ENCODE measurements around the gene MBD3L5. TPM values are rescaled to one million over a fixed set of nuclear protein-coding genes. Genes with fewer than 3 reads are reported as not detected.
"Not testable (repeated sequence)": the region's sequence is repeated elsewhere in the genome, so short reads cannot be mapped to it uniquely, and the experiment has no call there.

Gene MBD3L5
- total and polyA plus RNA-seq, 4 donors = not detected

DNA sequence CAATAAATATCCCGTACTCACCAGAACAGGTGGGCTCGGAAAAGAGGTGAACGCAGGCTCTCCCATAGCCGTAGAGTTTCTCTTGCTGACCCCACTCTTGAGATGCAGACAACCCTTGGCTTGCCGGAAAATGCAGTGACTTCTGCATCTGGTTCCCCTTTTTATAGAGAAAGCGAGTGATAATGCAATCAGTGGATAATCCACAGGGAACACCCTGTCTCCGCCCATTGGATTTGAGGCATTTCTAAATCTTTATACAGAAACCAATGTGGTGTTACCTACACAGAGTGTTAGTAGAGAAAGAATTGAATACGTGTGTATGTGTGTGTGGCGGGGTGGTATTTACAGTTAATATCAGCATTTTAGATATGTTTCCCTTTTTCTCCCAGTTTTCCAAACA, 9.7 kb downstream of the MBD3L5 start, which contains the start of gene MBD3L4:
TSS of gene MBD3L4 (minus strand) at position 101 of the 400 bp plus-strand sequence. CDS start at position 66, 35 bp downstream.
- not testable (repeated sequence) for H3K27me3 ChIP-seq (ENCODE audit: control insufficient read depth in 4 of 4, insufficient read depth in 4 of 4, low read length in 3 of 4); H3K4me3 ChIP-seq (ENCODE audit: low read depth in 1 of 3, low read length in 3 of 3); H3K36me3 ChIP-seq (ENCODE audit: control insufficient read depth in 4 of 4, insufficient read depth in 3 of 4, low read depth in 1 of 4, low read length in 3 of 4); DNase-seq (ENCODE audit: low spot score); H3K4me1 ChIP-seq (ENCODE audit: control insufficient read depth in 4 of 4, insufficient read depth in 4 of 4, low read length in 3 of 4); H3K9me3 ChIP-seq (ENCODE audit: control insufficient read depth in 4 of 4, low read length in 3 of 4); H3K27ac ChIP-seq (ENCODE audit: low read depth in 1 of 2, low read length in 2 of 2); H3K9ac ChIP-seq (ENCODE audit: low read depth in 1 of 2, low read length in 2 of 2)
- WGBS = no CpG with 5 or more reads among the region's 9 CpGs

DNA sequence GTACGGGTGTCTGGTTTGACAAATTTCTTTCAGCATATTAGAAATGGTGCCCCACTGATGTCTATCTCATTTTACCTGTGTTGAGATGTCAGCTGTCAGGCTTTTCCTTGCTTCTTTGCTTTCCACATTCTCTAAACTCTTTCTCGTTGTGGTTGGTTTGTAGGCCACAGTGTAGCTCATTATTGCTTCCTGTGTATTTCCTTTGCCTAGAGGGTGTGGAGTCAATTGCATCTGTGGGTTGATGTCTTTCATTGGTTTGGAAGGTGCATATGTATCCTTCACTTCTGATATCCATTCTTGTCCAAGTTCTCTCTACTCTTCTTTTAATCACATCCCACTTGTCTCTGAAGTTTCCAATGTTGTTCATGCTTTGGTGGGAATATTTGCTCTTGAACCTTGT, 11.2 kb downstream of the MBD3L5 start:
- not testable (repeated sequence) for H3K27ac ChIP-seq (ENCODE audit: low read depth in 1 of 2, low read length in 2 of 2); H3K4me1 ChIP-seq (ENCODE audit: control insufficient read depth in 4 of 4, insufficient read depth in 4 of 4, low read length in 3 of 4); DNase-seq (ENCODE audit: low spot score); H3K9me3 ChIP-seq (ENCODE audit: control insufficient read depth in 4 of 4, low read length in 3 of 4); H3K4me3 ChIP-seq (ENCODE audit: low read depth in 1 of 3, low read length in 3 of 3); H3K9ac ChIP-seq (ENCODE audit: low read depth in 1 of 2, low read length in 2 of 2); H3K36me3 ChIP-seq (ENCODE audit: control insufficient read depth in 4 of 4, insufficient read depth in 3 of 4, low read depth in 1 of 4, low read length in 3 of 4); H3K27me3 ChIP-seq (ENCODE audit: control insufficient read depth in 4 of 4, insufficient read depth in 4 of 4, low read length in 3 of 4)
- no CpG with 5 or more reads among the region's 2 CpGs for WGBS

DNA sequence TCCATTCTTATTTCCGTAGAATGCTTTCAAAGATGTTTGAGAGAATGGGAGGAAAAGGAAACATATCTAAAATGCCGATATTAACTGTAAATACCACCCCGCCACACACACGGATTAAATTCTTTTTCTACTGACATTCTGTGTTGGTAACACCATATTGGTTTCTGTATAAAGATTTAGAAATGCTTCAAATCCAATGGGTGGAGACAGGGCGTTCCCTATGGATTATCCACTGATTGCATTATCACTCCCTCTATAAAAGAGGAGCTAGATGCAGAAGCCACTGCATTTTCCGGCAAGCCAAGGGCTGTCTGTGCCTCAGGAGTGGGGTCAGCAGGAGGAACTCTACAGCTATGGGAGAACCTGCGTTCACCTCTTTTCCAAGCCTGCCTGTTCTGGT, 18.6 kb downstream of the MBD3L5 start, which contains the start of gene MBD3L2:
TSS of gene MBD3L2 (plus strand) at position 301 of the 400 bp plus-strand sequence. CDS start at position 354, 53 bp downstream.
- DNase-seq (ENCODE audit: low spot score); H3K27me3 ChIP-seq (ENCODE audit: control insufficient read depth in 4 of 4, insufficient read depth in 4 of 4, low read length in 3 of 4); H3K4me1 ChIP-seq (ENCODE audit: control insufficient read depth in 4 of 4, insufficient read depth in 4 of 4, low read length in 3 of 4); H3K36me3 ChIP-seq (ENCODE audit: control insufficient read depth in 4 of 4, insufficient read depth in 3 of 4, low read depth in 1 of 4, low read length in 3 of 4); H3K4me3 ChIP-seq (ENCODE audit: low read depth in 1 of 3, low read length in 3 of 3); H3K27ac ChIP-seq (ENCODE audit: low read depth in 1 of 2, low read length in 2 of 2); H3K9me3 ChIP-seq (ENCODE audit: control insufficient read depth in 4 of 4, low read length in 3 of 4); H3K9ac ChIP-seq (ENCODE audit: low read depth in 1 of 2, low read length in 2 of 2): not testable (repeated sequence)
- WGBS = no CpG with 5 or more reads among the region's 7 CpGs

DNA sequence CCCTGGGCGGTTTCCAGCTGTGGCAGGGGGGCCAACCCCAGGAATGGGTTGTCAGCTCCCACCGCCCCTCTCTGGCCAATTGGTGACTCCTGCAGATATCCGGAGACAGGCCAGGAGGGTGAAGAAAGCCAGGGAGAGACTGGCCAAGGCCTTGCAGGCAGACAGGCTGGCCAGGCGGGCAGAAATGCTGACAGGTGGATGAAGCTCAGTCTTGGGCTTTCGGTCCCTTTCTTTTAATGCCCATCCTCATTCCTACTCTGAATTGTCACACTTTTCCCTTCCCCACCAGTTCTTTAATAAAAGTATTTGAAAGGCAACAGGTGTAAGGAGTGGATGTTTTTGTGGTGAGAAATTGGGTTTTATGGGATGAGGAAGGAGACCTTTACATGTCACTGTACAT, 21.0 kb downstream of the MBD3L5 start:
- H3K9ac ChIP-seq (ENCODE audit: low read depth in 1 of 2, low read length in 2 of 2); H3K36me3 ChIP-seq (ENCODE audit: control insufficient read depth in 4 of 4, insufficient read depth in 3 of 4, low read depth in 1 of 4, low read length in 3 of 4); H3K9me3 ChIP-seq (ENCODE audit: control insufficient read depth in 4 of 4, low read length in 3 of 4); H3K27me3 ChIP-seq (ENCODE audit: control insufficient read depth in 4 of 4, insufficient read depth in 4 of 4, low read length in 3 of 4); H3K4me1 ChIP-seq (ENCODE audit: control insufficient read depth in 4 of 4, insufficient read depth in 4 of 4, low read length in 3 of 4); DNase-seq (ENCODE audit: low spot score); H3K4me3 ChIP-seq (ENCODE audit: low read depth in 1 of 3, low read length in 3 of 3); H3K27ac ChIP-seq (ENCODE audit: low read depth in 1 of 2, low read length in 2 of 2): not testable (repeated sequence)
- 94% methylated on average over 2 of the region's 5 CpGs for WGBS

DNA sequence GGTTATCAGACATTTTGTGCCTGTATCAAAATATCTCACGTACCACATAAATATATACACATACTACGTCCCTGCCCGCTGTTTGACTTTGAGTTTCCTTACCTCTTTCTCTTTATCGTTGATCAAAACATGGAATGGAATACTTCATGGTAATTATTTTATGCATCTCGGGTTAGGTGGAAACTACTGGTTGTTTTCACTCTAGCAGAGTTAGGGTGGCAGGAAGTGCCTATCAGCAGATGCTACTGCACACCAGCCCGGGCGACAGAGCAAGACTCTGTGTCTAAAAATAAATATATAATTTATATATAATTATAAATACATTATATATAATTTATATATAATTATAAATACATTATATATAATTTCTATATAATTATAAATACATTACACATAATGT, 22.5 kb downstream of the MBD3L5 start:
- not testable (repeated sequence) for H3K4me1 ChIP-seq (ENCODE audit: control insufficient read depth in 4 of 4, insufficient read depth in 4 of 4, low read length in 3 of 4); H3K9ac ChIP-seq (ENCODE audit: low read depth in 1 of 2, low read length in 2 of 2); H3K27ac ChIP-seq (ENCODE audit: low read depth in 1 of 2, low read length in 2 of 2); H3K4me3 ChIP-seq (ENCODE audit: low read depth in 1 of 3, low read length in 3 of 3); H3K36me3 ChIP-seq (ENCODE audit: control insufficient read depth in 4 of 4, insufficient read depth in 3 of 4, low read depth in 1 of 4, low read length in 3 of 4); DNase-seq (ENCODE audit: low spot score); H3K27me3 ChIP-seq (ENCODE audit: control insufficient read depth in 4 of 4, insufficient read depth in 4 of 4, low read length in 3 of 4); H3K9me3 ChIP-seq (ENCODE audit: control insufficient read depth in 4 of 4, low read length in 3 of 4)
- WGBS = 90% methylated on average over 7 of the region's 7 CpGs

DNA sequence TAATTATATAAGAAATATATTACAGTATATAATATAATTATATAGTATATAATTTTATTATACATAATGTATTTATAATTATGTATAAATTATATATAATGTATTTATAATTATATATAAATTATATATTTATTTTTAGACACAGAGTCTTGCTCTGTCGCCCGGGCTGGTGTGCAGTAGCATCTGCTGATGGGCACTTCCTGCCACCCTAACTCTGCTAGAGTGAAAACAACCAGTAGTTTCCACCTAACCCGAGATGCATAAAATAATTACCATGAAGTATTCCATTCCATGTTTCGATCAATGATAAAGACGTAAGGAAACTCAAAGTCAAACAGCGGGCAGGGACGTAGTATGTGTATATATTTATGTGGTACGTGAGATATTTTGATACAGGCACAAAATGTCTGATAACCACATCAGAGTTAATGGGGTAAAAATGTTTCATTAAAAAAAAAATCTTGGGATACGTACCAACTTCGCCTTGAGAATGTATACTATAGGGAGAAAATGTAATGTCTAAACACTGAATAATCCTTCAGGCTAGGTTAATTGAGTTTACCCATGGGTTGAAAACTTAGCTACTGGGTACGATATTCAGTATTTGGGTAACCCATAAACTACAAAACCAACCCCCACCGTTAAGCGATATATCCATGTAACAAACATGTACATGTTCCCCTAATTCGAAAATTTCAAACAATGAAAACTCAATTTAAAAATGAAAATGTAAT, 24.4 kb downstream of the MBD3L5 start:
- not testable (repeated sequence) for H3K4me1 ChIP-seq (ENCODE audit: control insufficient read depth in 4 of 4, insufficient read depth in 4 of 4, low read length in 3 of 4); H3K36me3 ChIP-seq (ENCODE audit: control insufficient read depth in 4 of 4, insufficient read depth in 3 of 4, low read depth in 1 of 4, low read length in 3 of 4); H3K27ac ChIP-seq (ENCODE audit: low read depth in 1 of 2, low read length in 2 of 2); H3K9ac ChIP-seq (ENCODE audit: low read depth in 1 of 2, low read length in 2 of 2); H3K9me3 ChIP-seq (ENCODE audit: control insufficient read depth in 4 of 4, low read length in 3 of 4); H3K27me3 ChIP-seq (ENCODE audit: control insufficient read depth in 4 of 4, insufficient read depth in 4 of 4, low read length in 3 of 4); DNase-seq (ENCODE audit: low spot score); H3K4me3 ChIP-seq (ENCODE audit: low read depth in 1 of 3, low read length in 3 of 3)
- 96% methylated on average over 12 of the region's 14 CpGs for WGBS

DNA sequence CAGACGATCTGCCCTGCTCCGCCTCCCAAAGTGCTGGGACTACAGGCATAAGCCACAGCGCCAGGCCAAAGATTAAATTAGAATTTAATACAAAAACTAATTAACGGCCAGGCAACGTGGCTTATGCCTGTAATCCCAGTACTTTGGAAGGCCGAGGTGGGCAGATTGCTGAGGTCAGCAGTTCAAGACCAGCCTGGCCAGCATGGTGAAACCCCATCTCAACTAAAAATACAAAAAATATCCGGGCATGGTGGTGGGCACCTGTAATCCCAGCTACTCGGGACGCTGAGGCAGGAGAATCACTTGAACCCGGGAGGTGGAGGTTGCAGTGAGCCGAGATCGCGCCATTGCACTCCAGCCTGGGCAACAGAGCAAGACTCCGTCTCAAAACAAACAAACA, 25.3 kb downstream of the MBD3L5 start:
- not testable (repeated sequence) for H3K27me3 ChIP-seq (ENCODE audit: control insufficient read depth in 4 of 4, insufficient read depth in 4 of 4, low read length in 3 of 4); H3K36me3 ChIP-seq (ENCODE audit: control insufficient read depth in 4 of 4, insufficient read depth in 3 of 4, low read depth in 1 of 4, low read length in 3 of 4); H3K4me1 ChIP-seq (ENCODE audit: control insufficient read depth in 4 of 4, insufficient read depth in 4 of 4, low read length in 3 of 4); H3K4me3 ChIP-seq (ENCODE audit: low read depth in 1 of 3, low read length in 3 of 3); H3K9me3 ChIP-seq (ENCODE audit: control insufficient read depth in 4 of 4, low read length in 3 of 4); H3K9ac ChIP-seq (ENCODE audit: low read depth in 1 of 2, low read length in 2 of 2); DNase-seq (ENCODE audit: low spot score); H3K27ac ChIP-seq (ENCODE audit: low read depth in 1 of 2, low read length in 2 of 2)
- WGBS = 93% methylated on average over 12 of the region's 14 CpGs

DNA sequence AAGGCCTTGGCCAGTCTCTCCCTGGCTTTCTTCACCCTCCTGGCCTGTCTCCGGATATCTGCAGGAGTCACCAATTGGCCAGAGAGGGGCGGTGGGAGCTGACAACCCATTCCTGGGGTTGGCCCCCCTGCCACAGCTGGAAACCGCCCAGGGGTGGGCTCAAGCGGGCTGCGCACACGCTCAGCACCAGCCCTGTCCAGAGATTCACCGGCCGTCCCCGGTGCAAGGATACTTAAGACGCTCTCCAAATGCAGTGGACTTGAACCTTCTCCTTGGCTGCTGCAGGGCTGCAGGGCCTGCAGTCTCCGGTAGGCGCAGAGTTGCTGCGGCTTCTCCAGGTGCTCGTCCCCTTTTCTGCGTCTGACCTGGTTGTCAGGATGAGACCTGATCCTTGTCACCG, 26.0 kb downstream of the MBD3L5 start:
- 76% methylated on average over 8 of the region's 16 CpGs for WGBS

More for the DNA sequence above, 26.0 kb downstream of the MBD3L5 start:
- not testable (repeated sequence) for H3K9me3 ChIP-seq (ENCODE audit: control insufficient read depth in 4 of 4, low read length in 3 of 4); H3K4me1 ChIP-seq (ENCODE audit: control insufficient read depth in 4 of 4, insufficient read depth in 4 of 4, low read length in 3 of 4); H3K27ac ChIP-seq (ENCODE audit: low read depth in 1 of 2, low read length in 2 of 2); H3K9ac ChIP-seq (ENCODE audit: low read depth in 1 of 2, low read length in 2 of 2); H3K27me3 ChIP-seq (ENCODE audit: control insufficient read depth in 4 of 4, insufficient read depth in 4 of 4, low read length in 3 of 4); DNase-seq (ENCODE audit: low spot score); H3K4me3 ChIP-seq (ENCODE audit: low read depth in 1 of 3, low read length in 3 of 3); H3K36me3 ChIP-seq (ENCODE audit: control insufficient read depth in 4 of 4, insufficient read depth in 3 of 4, low read depth in 1 of 4, low read length in 3 of 4)
